OCI-LY3 (cell line): ENCODE results near the gene IFNGR2.

Experiments used
- EZH2phosphoT487 ChIP-seq: fragments of 200-600 bp; shearing (Covaris generic); IDR thresholded peaks from 2 replicates; pipeline ENCODE4 v1.6.1; 2018; ENCODE audit warnings: antibody characterized with exemption, mixed run types, low read depth
- TF ChIP-seq, protein P1 (sequence below): fragments of 200-600, 300-600 bp; sonication (generic); IDR thresholded peaks from 2 replicates; pipeline ENCODE4 v1.5.1; 2014; ENCODE audit warnings: antibody characterized with exemption, low read length, low read depth

DNA sequence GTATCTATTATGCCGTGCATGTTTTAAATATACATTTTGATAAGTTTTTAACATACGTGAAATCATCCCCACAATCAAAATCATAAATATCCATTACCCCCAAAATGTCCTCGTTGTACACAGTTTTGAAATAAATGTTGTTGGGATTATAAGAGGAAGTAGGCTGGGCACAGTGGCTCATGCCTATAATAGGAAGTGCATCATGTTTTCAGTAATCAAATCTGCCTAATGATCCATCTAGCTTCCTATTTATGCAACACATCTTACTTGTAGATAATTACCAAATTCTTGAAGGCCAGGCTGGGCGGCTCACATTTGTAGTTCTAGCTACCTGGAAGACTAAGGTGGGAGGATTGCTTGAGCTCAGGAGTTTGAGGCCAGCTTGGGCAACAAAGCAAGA lies 15.0 kb upstream of the IFNGR2 start:
- TF ChIP-seq, protein P1, sequence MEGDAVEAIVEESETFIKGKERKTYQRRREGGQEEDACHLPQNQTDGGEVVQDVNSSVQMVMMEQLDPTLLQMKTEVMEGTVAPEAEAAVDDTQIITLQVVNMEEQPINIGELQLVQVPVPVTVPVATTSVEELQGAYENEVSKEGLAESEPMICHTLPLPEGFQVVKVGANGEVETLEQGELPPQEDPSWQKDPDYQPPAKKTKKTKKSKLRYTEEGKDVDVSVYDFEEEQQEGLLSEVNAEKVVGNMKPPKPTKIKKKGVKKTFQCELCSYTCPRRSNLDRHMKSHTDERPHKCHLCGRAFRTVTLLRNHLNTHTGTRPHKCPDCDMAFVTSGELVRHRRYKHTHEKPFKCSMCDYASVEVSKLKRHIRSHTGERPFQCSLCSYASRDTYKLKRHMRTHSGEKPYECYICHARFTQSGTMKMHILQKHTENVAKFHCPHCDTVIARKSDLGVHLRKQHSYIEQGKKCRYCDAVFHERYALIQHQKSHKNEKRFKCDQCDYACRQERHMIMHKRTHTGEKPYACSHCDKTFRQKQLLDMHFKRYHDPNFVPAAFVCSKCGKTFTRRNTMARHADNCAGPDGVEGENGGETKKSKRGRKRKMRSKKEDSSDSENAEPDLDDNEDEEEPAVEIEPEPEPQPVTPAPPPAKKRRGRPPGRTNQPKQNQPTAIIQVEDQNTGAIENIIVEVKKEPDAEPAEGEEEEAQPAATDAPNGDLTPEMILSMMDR: no peak
- no peak for TF ChIP-seq EZH2phosphoT487
